Measurements from ENCODE around the gene EHF. TPM values are rescaled to one million over a fixed set of nuclear protein-coding genes. Genes with fewer than 3 reads are reported as not detected.

EHF gene
- total and polyA plus RNA-seq, 2 experiments from 2014 or later: 5.8 to 9.0 TPM

DNA sequence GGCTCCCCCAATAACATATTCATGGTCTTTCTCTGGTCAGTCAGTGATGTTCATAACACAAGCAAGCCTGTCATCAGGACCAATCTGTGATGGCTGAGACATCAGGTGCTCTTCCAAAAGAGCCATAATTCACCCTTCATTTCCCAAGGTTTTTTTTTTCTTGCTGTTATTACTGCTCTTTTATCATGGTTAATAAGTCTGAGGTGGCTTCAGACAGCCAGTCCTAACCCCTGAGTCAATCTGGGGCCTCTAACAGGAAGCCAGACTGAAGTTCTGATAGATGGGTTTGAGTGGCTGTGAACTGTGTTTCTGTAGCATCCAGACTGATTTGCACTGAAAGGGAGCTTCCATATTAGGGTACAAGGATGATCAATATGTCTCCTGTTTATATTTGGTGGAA, 8.8 kb downstream of the EHF start:
- Histone ChIP-seq H4K20me1 (ENCODE audit: insufficient read depth, poor library complexity, severe bottlenecking) (no peaks in the 10 kb centered on the region), H3K36me3 (replicated peaks; ENCODE audit: insufficient read depth, low read depth) (no peaks in the 10 kb centered on the region), H3K9me2 (replicated peaks; ENCODE audit: insufficient read depth) (no peaks in the 10 kb centered on the region), H3K27me3 (no peaks in the 10 kb centered on the region), H3K4me3 (no peak overlapping the region), H3K4me1 (ENCODE audit: insufficient read depth) (peaks cover 45% of the 10 kb centered on the region), H3K9me3 (ENCODE audit: low read depth) (no peaks in the 10 kb centered on the region), H3K27ac (peak overlapping the region; percentile 25), H2AFZ (no peak overlapping the region), H3K79me2 (no peaks in the 10 kb centered on the region), H3K4me2 (no peak overlapping the region)
- no peak for TF ChIP-seq EZH2 (IDR thresholded peaks at IDR 0.05; ENCODE audit: borderline replicate concordance)
- no peak for TF ChIP-seq EZH2phosphoT487 (IDR thresholded peaks at IDR 0.05; ENCODE audit: low read depth, severe bottlenecking, unreplicated experiment)
- TF ChIP-seq, protein P1, sequence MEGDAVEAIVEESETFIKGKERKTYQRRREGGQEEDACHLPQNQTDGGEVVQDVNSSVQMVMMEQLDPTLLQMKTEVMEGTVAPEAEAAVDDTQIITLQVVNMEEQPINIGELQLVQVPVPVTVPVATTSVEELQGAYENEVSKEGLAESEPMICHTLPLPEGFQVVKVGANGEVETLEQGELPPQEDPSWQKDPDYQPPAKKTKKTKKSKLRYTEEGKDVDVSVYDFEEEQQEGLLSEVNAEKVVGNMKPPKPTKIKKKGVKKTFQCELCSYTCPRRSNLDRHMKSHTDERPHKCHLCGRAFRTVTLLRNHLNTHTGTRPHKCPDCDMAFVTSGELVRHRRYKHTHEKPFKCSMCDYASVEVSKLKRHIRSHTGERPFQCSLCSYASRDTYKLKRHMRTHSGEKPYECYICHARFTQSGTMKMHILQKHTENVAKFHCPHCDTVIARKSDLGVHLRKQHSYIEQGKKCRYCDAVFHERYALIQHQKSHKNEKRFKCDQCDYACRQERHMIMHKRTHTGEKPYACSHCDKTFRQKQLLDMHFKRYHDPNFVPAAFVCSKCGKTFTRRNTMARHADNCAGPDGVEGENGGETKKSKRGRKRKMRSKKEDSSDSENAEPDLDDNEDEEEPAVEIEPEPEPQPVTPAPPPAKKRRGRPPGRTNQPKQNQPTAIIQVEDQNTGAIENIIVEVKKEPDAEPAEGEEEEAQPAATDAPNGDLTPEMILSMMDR (IDR thresholded peaks at IDR 0.05; ENCODE audit: poor library complexity): no peak
- no peak for DNase-seq (ENCODE audit: low spot score)

DNA sequence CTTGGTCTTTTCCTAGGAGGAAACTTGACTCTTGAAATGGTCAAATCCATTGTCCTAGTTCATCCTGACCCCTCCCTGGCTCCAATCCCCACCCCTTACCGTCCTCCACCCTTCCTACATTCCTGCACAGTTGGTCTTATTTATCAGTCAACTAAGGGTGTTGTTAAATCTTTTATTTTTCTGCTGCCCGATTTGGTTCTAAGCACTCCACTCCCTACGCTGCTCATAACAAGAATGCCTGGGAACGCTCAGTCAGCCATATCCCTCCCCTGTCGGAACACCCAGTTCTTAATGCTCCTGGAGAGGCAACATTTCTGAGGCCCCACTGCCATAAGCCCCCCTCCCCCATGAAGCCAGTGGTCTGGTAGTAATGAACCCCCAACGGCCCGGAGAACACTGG, 9.7 kb downstream of the EHF start:
- Histone ChIP-seq H3K9me2 (replicated peaks; ENCODE audit: insufficient read depth) (no peaks in the 10 kb centered on the region), H3K4me2 (no peak overlapping the region), H3K27ac (no peak overlapping the region), H4K20me1 (ENCODE audit: insufficient read depth, poor library complexity, severe bottlenecking) (no peaks in the 10 kb centered on the region), H3K4me1 (ENCODE audit: insufficient read depth) (peaks cover 45% of the 10 kb centered on the region), H3K36me3 (replicated peaks; ENCODE audit: insufficient read depth, low read depth) (no peaks in the 10 kb centered on the region), H3K27me3 (no peaks in the 10 kb centered on the region), H3K9me3 (ENCODE audit: low read depth) (no peaks in the 10 kb centered on the region), H3K79me2 (no peaks in the 10 kb centered on the region), H2AFZ (no peak overlapping the region), H3K4me3 (no peak overlapping the region)
- no peak for TF ChIP-seq EZH2phosphoT487 (IDR thresholded peaks at IDR 0.05; ENCODE audit: low read depth, severe bottlenecking, unreplicated experiment)
- TF ChIP-seq, protein P1 (IDR thresholded peaks at IDR 0.05; ENCODE audit: poor library complexity): no peak
- TF ChIP-seq EZH2 (IDR thresholded peaks at IDR 0.05; ENCODE audit: borderline replicate concordance): no peak
- DNase-seq (ENCODE audit: low spot score): no peak
- 79% methylated on average over 7 of the region's 7 CpGs for WGBS (ENCODE audit: low lambda C conversion rate, missing lambda C conversion rate)

DNA sequence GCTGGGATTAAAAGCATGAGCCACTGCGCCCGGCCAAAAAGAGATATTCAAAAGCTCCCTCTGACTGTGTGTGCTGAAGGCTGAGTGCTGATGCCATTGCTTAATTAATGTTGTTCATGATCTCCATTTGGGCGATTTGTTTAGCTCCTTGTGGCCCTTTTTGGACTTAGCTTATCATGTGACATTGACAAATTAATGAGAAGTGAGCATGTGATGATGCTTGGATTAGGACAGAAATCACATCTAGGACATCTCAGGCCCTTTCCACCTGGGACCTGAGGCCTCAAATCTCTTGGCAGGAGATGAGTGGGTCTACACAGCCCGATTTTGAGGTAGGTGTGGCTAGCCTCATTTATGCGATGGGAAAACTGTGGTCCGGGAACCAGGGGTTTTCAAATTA, 10.4 kb downstream of the EHF start:
- Histone ChIP-seq H3K36me3 (replicated peaks; ENCODE audit: insufficient read depth, low read depth) (no peaks in the 10 kb centered on the region), H3K27ac (peak overlapping the region; percentile 56), H4K20me1 (ENCODE audit: insufficient read depth, poor library complexity, severe bottlenecking) (no peaks in the 10 kb centered on the region), H3K79me2 (no peaks in the 10 kb centered on the region), H2AFZ (no peak overlapping the region), H3K4me3 (no peak overlapping the region), H3K4me2 (peak overlapping the region; percentile 7), H3K9me3 (ENCODE audit: low read depth) (no peaks in the 10 kb centered on the region), H3K4me1 (ENCODE audit: insufficient read depth) (peaks cover 45% of the 10 kb centered on the region), H3K27me3 (no peaks in the 10 kb centered on the region), H3K9me2 (replicated peaks; ENCODE audit: insufficient read depth) (no peaks in the 10 kb centered on the region)
- DNase-seq (ENCODE audit: low spot score): no peak
- WGBS (ENCODE audit: low lambda C conversion rate, missing lambda C conversion rate): 93% methylated on average over 6 of the region's 6 CpGs
- TF ChIP-seq EZH2phosphoT487 (IDR thresholded peaks at IDR 0.05; ENCODE audit: low read depth, severe bottlenecking, unreplicated experiment): no peak
- TF ChIP-seq, protein P1 (IDR thresholded peaks at IDR 0.05; ENCODE audit: poor library complexity): no peak
- no peak for TF ChIP-seq EZH2 (IDR thresholded peaks at IDR 0.05; ENCODE audit: borderline replicate concordance)

DNA sequence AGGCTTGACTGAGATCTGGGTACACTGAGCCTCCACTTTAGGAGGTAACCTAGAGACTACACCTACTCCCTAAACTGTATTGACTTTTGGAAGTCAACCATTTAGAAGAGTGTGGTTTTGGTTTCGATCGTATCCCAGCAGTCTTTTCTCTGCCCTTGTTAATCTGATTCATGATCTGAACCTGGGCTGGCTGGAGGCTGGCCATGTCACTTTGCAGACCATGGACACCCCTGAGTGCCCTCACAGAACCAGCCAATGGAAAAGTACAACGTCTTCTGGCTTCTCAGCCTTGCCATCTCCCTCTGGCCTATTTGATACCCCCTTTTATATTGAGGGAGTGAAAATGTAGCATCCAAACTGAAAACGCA, 10.8 kb downstream of the EHF start:
- Histone ChIP-seq H3K9me3 (ENCODE audit: low read depth) (no peaks in the 10 kb centered on the region), H3K4me1 (ENCODE audit: insufficient read depth) (peaks cover 45% of the 10 kb centered on the region), H3K9me2 (replicated peaks; ENCODE audit: insufficient read depth) (no peaks in the 10 kb centered on the region), H3K27me3 (no peaks in the 10 kb centered on the region), H3K27ac (peak overlapping the region; percentile 56), H2AFZ (no peak overlapping the region), H4K20me1 (ENCODE audit: insufficient read depth, poor library complexity, severe bottlenecking) (no peaks in the 10 kb centered on the region), H3K36me3 (replicated peaks; ENCODE audit: insufficient read depth, low read depth) (no peaks in the 10 kb centered on the region), H3K4me3 (no peak overlapping the region), H3K4me2 (peak overlapping the region; percentile 7), H3K79me2 (no peaks in the 10 kb centered on the region)
- WGBS (ENCODE audit: low lambda C conversion rate, missing lambda C conversion rate): 67% methylated on average over 4 of the region's 4 CpGs
- TF ChIP-seq EZH2phosphoT487 (IDR thresholded peaks at IDR 0.05; ENCODE audit: low read depth, severe bottlenecking, unreplicated experiment) (no peak), EZH2 (IDR thresholded peaks at IDR 0.05; ENCODE audit: borderline replicate concordance) (no peak)
- TF ChIP-seq, protein P1 (IDR thresholded peaks at IDR 0.05; ENCODE audit: poor library complexity): no peak
- DNase-seq (ENCODE audit: low spot score): no peak

Data from hepatocyte (in vitro differentiated cells).